Glutamatergic neuron (in vitro differentiated cells): ENCODE data around the gene PFKL. TPM values are rescaled to one million over a fixed set of nuclear protein-coding genes. Genes with fewer than 3 reads are reported as not detected.
"Not testable (repeated sequence)": the region's sequence is repeated elsewhere in the genome, so short reads cannot be mapped to it uniquely, and the experiment has no call there.

Experiments used
- DNase-seq: peaks from one replicate; pipeline ENCODE4 v3.0.0; 2022
- H3K27ac Mint-ChIP-seq: one replicate; pipeline ENCODE4 v1.8.0; 2020; ENCODE audit warnings: mild to moderate bottlenecking, mixed read lengths, inconsistent platforms; ENCODE audit not compliant: unreplicated experiment
- H3K27me3 Mint-ChIP-seq: one replicate; pipeline ENCODE4 v1.8.0; 2020; ENCODE audit warnings: mild to moderate bottlenecking, moderate library complexity, mixed read lengths, inconsistent platforms; ENCODE audit not compliant: unreplicated experiment
- H3K36me3 Mint-ChIP-seq: one replicate; pipeline ENCODE4 v1.8.0; 2020; ENCODE audit warnings: mild to moderate bottlenecking, mixed read lengths, inconsistent platforms; ENCODE audit not compliant: unreplicated experiment
- H3K4me1 Mint-ChIP-seq: one replicate; pipeline ENCODE4 v1.8.0; 2020; ENCODE audit warnings: mild to moderate bottlenecking, low read depth, mixed read lengths, inconsistent platforms; ENCODE audit not compliant: unreplicated experiment
- H3K4me3 Mint-ChIP-seq: one replicate; pipeline ENCODE4 v1.8.0; 2020; ENCODE audit warnings: mild to moderate bottlenecking, mixed read lengths, inconsistent platforms; ENCODE audit not compliant: unreplicated experiment
- H3K9me3 Mint-ChIP-seq: one replicate; pipeline ENCODE4 v1.8.0; 2020; ENCODE audit warnings: mild to moderate bottlenecking, moderate library complexity, mixed read lengths, inconsistent platforms; ENCODE audit not compliant: unreplicated experiment
- total RNA-seq: library from RNA; stranded (reverse); fragmentation: NEBNext Ultra II Directional; extraction: Animal tissue kit (Norgen Biotek cat#: 25700); gene quantifications from one replicate; pipeline ENCODE4 v1.2.1, GENCODE V29; 2021; ENCODE audit not compliant: unreplicated experiment
- TF ChIP-seq, protein P1 (sequence below): fragments of 200-600 bp; sonication (generic); IDR thresholded peaks from one replicate; pipeline ENCODE4 v1.5.0; 2021; ENCODE audit not compliant: partially characterized antibody, unreplicated experiment

Gene PFKL
- total RNA-seq, 1 donor from 2014 or later: 48.6 TPM

- peaks cover 10% of the 10 kb centered on the region for H3K27me3 Mint-ChIP-seq
- H3K9me3 Mint-ChIP-seq: no peaks in the 10 kb centered on the region
- peak; percentile 44 for DNase-seq
- peaks cover 7% of the 10 kb centered on the region for H3K4me1 Mint-ChIP-seq
- H3K27ac Mint-ChIP-seq: no peak overlapping the region
- H3K4me3 Mint-ChIP-seq: peak overlapping the region; percentile 64
- TF ChIP-seq, protein P1, sequence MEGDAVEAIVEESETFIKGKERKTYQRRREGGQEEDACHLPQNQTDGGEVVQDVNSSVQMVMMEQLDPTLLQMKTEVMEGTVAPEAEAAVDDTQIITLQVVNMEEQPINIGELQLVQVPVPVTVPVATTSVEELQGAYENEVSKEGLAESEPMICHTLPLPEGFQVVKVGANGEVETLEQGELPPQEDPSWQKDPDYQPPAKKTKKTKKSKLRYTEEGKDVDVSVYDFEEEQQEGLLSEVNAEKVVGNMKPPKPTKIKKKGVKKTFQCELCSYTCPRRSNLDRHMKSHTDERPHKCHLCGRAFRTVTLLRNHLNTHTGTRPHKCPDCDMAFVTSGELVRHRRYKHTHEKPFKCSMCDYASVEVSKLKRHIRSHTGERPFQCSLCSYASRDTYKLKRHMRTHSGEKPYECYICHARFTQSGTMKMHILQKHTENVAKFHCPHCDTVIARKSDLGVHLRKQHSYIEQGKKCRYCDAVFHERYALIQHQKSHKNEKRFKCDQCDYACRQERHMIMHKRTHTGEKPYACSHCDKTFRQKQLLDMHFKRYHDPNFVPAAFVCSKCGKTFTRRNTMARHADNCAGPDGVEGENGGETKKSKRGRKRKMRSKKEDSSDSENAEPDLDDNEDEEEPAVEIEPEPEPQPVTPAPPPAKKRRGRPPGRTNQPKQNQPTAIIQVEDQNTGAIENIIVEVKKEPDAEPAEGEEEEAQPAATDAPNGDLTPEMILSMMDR: no peak
- no peaks in the 10 kb centered on the region for H3K36me3 Mint-ChIP-seq
Measured at GRCh38 chr21:44300262-44300959, 558 bp downstream of the PFKL start.

- TF ChIP-seq, protein P1: no peak
- Mint-ChIP-seq H3K27me3 (peaks cover 10% of the 10 kb centered on the region), H3K27ac (no peak overlapping the region), H3K4me1 (peaks cover 6% of the 10 kb centered on the region), H3K4me3 (peak overlapping the region; percentile 64), H3K9me3 (no peaks in the 10 kb centered on the region), H3K36me3 (no peaks in the 10 kb centered on the region)
- DNase-seq: no peak
Measured at GRCh38 chr21:44301141-44301540, 1.3 kb downstream of the PFKL start.

- no peak overlapping the region for H3K4me3 Mint-ChIP-seq
- H3K27ac Mint-ChIP-seq: no peak overlapping the region
- TF ChIP-seq, protein P1: no peak
- H3K9me3 Mint-ChIP-seq: no peaks in the 10 kb centered on the region
- no peak for DNase-seq
- peaks cover 6% of the 10 kb centered on the region for H3K4me1 Mint-ChIP-seq
- peaks cover 12% of the 10 kb centered on the region for H3K27me3 Mint-ChIP-seq
- no peaks in the 10 kb centered on the region for H3K36me3 Mint-ChIP-seq
Measured at GRCh38 chr21:44301961-44302406, 2.1 kb downstream of the PFKL start.

DNA sequence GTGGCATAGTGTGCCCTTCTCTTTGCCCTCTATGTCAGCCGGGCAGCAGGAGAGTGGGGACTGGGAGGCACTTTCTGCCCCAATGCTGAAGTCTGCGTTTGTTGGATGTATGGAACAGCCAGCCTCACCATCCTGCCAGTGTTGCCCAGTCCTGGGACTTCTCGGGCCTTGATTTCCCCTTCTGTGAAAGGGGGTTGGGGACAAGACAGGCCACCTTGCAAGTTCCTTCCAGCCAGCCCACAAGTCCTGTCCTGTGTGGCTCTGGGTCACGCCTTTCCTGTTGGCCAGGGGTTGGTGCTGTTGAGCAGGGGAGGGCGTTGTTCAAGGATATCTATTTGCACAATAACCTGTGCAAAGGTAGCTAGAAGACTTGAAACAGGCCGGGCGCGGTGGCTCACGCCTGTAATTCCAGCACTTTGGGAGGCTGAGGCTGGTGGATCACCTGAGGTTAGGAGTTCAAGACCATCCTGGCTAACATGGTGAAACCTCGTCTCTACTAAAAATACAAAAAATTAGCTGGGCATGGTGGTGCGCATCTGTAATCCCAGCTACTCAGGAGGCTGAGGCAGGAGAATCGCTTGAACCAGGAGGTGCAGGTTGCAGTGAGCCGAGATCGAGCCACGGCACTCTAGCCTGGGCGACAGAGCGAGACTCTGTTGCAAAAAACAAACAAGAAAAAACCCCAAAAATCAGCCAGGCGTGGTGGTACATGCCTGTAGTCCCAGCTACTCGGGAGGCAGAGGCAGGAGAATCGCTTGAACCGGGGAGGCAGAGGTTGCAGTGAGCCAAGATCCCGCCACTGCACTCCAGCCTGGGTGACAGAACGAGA, 2.9 kb downstream of the PFKL start:
- H3K4me1 Mint-ChIP-seq: peaks cover 10% of the 10 kb centered on the region
- not testable (repeated sequence) for H3K36me3 Mint-ChIP-seq, DNase-seq, H3K9me3 Mint-ChIP-seq, H3K27ac Mint-ChIP-seq, H3K4me3 Mint-ChIP-seq
- peaks cover 15% of the 10 kb centered on the region for H3K27me3 Mint-ChIP-seq

GRCh38 chr21:44303490-44303981, 3.7 kb downstream of the PFKL start:
- no peak for DNase-seq
- TF ChIP-seq, protein P1: no peak
- H3K9me3 Mint-ChIP-seq: no peaks in the 10 kb centered on the region
- H3K36me3 Mint-ChIP-seq: no peaks in the 10 kb centered on the region
- peaks cover 13% of the 10 kb centered on the region for H3K27me3 Mint-ChIP-seq
- H3K4me3 Mint-ChIP-seq: no peak overlapping the region
- peaks cover 12% of the 10 kb centered on the region for H3K4me1 Mint-ChIP-seq
- no peak overlapping the region for H3K27ac Mint-ChIP-seq
